HEK293 (cell line): Measurements from ENCODE around the gene STIM1.

Source experiments
- CTCF ChIP-seq: fragments of 450-650 bp; formaldehyde crosslinking; IDR thresholded peaks from 2 replicates; pipeline ENCODE4 v1.5.1; 2016; ENCODE audit warnings: missing biosample characterization, missing genetic modification characterization
- PRDM1 ChIP-seq: fragments of 450-650 bp; formaldehyde crosslinking; IDR thresholded peaks from 2 replicates; pipeline ENCODE4; 2016; ENCODE audit warnings: missing biosample characterization, missing genetic modification characterization
- SALL2 ChIP-seq: fragments of 450-650 bp; formaldehyde crosslinking; IDR thresholded peaks from 2 replicates; pipeline ENCODE4 v1.5.0; 2017; ENCODE audit warnings: missing biosample characterization, mild to moderate bottlenecking, missing genetic modification characterization, borderline replicate concordance
- ZBTB1 ChIP-seq: fragments of 450-650 bp; formaldehyde crosslinking; IDR thresholded peaks from 2 replicates; pipeline ENCODE4 v1.5.1; 2016; ENCODE audit warnings: missing biosample characterization, missing genetic modification characterization
- ZFP41 ChIP-seq: fragments of 450-650 bp; formaldehyde crosslinking; IDR thresholded peaks from 2 replicates; pipeline ENCODE4 v1.5.1; 2016; ENCODE audit warnings: missing biosample characterization, missing genetic modification characterization, borderline replicate concordance
- ZNF112 ChIP-seq: fragments of 450-650 bp; formaldehyde crosslinking; IDR thresholded peaks from 2 replicates; pipeline ENCODE4 v1.5.0; 2017; ENCODE audit warnings: missing biosample characterization, missing genetic modification characterization
- ZNF23 ChIP-seq: fragments of 450-650 bp; formaldehyde crosslinking; IDR thresholded peaks from 2 replicates; pipeline ENCODE4 v1.5.1; 2016; ENCODE audit warnings: missing biosample characterization, missing genetic modification characterization, borderline replicate concordance
- ZNF24 ChIP-seq: fragments of 450-650 bp; formaldehyde crosslinking; IDR thresholded peaks from 2 replicates; pipeline ENCODE4 v1.5.1; 2016; ENCODE audit warnings: missing biosample characterization, missing genetic modification characterization
- ZNF248 ChIP-seq: fragments of 450-650 bp; formaldehyde crosslinking; IDR thresholded peaks from 2 replicates; pipeline ENCODE4 v1.5.1; 2017; ENCODE audit warnings: missing biosample characterization, missing genetic modification characterization
- ZNF362 ChIP-seq: fragments of 450-650 bp; formaldehyde crosslinking; IDR thresholded peaks from 2 replicates; pipeline ENCODE4 v1.5.1; 2016; ENCODE audit warnings: missing biosample characterization, missing genetic modification characterization
- ZNF423 ChIP-seq: fragments of 450-650 bp; formaldehyde crosslinking; IDR thresholded peaks from 2 replicates; pipeline ENCODE4 v1.5.1; 2016; ENCODE audit warnings: missing biosample characterization, missing genetic modification characterization
- ZSCAN4 ChIP-seq: fragments of 450-650 bp; formaldehyde crosslinking; IDR thresholded peaks from 2 replicates; pipeline ENCODE4 v1.5.1; 2017; ENCODE audit warnings: missing biosample characterization, missing genetic modification characterization

GRCh38 chr11:3876613-3877012 lies 21.1 kb downstream of the STIM1 start:
- TF ChIP-seq CTCF (tag by site-specific recombination) = no peak
- TF ChIP-seq ZNF423 (tag by site-specific recombination) = no peak
- TF ChIP-seq ZNF24 (tag by site-specific recombination) = no peak
- no peak for TF ChIP-seq ZNF112 (tag by site-specific recombination)
- TF ChIP-seq ZFP41 = no peak
- no peak for TF ChIP-seq ZNF248 (tag by site-specific recombination)
- TF ChIP-seq PRDM1 (tag by site-specific recombination) = no peak
- TF ChIP-seq ZSCAN4 = no peak
- TF ChIP-seq ZNF23 (tag by site-specific recombination) = no peak
- no peak for TF ChIP-seq ZBTB1 (tag by site-specific recombination)
- TF ChIP-seq SALL2 (tag by site-specific recombination) = no peak
- TF ChIP-seq ZNF362 (tag by site-specific recombination) = no peak
